GM18498 (cell line): ENCODE measurements around the gene VPS9D1.
A peak's percentile ranks its signal among the peaks of the same experiment; 100 is the strongest.

Experiments
- ATAC-seq: cut with Tn5 transposase; IDR thresholded peaks from one replicate; pipeline ENCODE4 v1.9.1; 2021; ENCODE audit warnings: mild to moderate bottlenecking, moderate library complexity; ENCODE audit not compliant: unreplicated experiment

Gene VPS9D1

DNA sequence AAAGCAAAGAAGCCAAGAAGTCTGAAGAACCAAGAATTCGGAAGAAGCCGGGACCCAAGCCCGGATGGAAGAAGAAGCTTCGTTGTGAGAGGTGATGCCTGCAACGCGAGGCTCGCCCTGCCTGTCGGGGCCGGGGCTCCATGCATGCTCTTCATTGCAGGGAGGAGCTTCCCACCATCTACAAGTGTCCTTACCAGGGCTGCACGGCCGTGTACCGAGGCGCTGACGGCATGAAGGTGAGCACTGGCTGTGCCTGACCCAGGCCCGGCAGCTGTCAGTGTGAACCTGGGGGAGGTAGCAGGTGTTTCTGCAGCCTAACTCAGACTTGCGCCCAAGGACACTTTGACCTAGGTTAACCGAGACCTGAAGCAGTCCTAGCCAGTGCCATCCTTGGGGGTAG, 12.6 kb upstream of the VPS9D1 start:
- ATAC-seq, result no peak

DNA sequence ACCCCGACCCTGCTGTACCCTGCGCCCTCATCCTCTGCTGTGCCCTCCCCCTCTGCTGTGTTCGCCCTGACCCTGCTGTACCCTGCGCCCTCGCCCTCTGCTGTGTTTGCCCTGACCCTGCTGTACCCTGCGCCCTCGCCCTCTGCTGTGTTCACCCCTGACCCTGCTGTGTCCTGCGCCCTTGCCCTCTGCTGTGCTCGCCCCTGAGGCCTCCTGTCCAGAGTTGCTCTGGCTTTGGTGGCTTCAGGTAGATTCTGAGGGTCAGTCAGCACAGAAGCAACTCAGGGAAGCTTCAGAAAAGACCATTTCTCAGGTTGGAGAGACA, 12.2 kb upstream of the VPS9D1 start:
- ATAC-seq, result no peak

DNA sequence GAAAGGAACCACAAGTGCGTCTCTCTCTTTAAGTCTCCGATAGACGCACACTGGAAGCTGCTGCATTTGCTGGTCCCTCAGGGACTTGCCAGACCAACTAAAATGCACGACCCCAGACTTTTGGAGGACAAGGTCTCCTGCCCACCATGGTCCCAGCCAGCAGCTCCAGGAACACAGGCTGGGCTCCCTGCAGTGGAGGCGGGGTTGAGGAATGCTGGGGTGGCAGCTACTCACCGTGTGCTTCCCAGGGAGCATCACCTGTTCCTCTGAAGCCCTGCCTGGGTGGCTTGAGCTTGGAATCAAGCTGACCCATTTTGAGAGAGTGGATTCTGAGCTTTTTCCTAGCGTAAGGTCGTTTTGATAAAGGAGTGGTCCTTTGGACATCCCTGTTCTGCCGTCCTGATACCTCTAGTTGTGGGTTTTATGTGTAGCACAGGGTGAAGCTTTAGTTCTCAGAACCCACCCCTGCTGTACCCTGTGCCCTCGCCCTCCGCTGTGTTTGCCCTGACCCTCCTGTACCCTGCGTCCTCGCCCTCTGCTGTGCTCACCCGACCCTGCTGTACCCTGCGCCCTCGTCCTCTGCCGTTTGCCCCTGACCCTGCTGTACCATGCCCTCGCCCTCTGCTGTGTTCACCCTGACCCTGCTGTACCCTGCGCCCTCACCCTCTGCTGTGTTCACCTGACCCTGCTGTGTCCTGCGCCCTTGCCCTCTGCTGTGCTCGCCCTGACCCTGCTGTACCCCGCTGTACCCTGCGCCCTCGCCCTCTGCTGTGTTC, 11.6 kb upstream of the VPS9D1 start:
- no peak for ATAC-seq

DNA sequence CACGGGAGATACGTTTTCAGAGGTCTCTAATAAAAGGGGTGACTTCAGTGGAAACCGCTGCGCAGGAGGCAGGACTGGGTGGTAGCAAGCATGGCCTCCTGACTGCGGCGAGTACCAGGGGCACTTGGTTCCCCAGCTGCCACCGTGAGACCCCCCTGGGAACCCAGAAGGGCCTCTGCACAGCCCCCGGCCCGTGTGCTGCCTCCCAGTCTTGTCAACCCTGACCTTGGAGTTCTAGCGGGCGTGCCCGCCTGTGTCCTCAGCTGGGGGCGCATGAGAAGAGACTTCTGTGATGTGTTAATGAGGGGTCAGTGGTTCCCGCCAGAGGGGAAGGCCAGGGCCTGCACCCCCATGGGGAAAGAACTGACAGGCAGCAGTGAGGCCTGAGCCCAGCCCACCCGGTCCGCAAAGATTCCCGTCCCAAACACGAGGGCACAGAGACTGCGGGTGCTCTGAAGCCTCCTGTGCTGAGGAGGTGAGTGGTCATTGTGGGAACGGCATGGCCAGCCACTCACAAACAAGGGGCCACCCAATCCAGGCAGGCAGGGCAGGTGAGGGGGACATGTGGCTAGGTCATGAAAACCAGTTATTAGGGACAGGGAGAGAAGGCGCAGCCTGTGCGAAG, 10.0 kb upstream of the VPS9D1 start:
- ATAC-seq, result no peak

DNA sequence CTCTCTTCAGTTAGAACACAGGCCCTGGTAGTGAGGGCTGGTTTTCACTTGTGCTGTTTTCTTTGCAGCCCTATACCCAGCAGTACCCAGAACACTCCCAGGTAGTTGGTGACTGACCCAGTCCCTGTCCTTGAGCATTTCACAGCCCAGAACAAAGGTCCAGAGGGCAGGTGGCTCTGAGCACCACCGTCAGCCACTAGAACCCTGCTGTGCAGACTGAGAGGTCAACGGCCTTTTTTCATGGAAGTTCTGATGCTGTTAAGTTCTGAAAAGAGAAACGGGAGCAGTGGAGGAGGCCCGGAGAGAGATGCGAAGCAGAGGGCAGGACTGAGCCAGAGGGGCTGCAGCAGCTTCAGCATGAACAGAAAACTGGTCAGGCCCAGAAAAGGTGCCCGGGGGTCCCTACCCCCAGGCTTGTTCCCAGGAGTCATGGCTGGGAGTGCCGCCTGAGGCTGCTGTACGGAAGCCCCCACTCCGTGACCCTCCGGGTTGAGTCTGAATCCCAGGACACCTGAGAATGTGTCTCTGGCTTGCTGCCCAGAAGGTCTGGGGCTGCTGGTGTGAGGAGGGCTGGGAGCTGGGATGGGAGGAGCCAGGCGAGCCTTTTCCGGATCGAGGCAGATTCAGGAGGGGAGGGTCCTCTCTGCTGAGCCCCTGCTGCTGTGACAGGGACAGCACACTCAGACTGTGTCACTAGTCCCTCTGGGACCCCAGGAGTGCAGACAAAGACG, 9.3 kb upstream of the VPS9D1 start:
- ATAC-seq, result no peak

DNA sequence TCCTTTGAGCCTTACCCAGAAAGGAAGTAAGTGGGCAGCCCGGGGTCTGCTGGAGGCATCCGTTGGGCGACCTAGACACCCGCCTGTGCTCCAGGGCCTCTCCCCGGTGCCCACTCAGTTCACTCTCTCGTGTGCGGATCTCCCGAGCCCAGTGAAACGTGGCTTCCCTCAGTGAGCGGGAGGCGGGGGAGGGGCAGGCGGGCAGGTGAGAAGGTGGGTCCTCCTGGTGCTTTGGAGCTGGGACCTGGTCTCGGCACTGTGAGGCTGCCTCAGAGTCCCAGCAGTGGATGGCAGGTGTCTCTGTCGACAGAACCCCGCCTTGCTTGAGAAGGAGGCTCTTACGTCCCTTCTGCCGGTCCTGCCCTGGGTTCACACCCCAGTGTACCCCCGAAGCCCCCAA, 8.6 kb upstream of the VPS9D1 start:
- ATAC-seq, result no peak

DNA sequence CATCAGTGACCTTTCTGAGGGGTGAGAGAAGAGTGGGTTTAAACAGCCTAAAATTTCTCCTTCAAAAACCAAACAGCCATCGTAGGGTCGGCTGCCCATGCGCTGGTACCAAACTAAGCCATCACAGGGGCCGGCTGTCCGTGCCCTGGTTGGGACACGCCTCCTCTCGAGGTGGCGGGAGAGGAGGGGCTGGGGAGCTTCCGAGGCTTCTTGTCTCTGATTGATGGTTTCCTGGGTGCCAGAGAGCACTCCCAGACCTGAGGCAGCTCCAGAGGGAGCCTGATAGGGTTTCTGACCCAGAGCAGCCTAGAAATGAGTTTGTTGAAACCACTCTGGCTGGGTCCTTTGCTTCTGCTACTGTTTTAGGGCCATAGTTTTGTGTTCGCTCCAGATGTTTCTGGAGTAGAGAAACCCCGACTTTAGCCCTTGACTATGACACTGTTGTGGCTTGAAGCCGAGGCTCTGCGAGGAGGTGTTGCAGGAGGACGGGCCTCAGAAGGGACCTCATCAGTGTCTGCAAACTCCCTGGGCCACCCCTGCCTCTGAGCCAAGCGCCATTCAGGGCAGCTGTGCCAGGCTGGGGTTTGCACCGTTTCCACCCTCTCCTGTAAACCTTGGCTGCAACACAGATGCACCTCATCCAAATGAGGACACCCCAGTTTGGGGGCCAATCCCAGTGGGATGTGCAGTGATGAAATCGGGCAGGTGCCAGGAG, 6.9 kb upstream of the VPS9D1 start:
- ATAC-seq, result no peak

DNA sequence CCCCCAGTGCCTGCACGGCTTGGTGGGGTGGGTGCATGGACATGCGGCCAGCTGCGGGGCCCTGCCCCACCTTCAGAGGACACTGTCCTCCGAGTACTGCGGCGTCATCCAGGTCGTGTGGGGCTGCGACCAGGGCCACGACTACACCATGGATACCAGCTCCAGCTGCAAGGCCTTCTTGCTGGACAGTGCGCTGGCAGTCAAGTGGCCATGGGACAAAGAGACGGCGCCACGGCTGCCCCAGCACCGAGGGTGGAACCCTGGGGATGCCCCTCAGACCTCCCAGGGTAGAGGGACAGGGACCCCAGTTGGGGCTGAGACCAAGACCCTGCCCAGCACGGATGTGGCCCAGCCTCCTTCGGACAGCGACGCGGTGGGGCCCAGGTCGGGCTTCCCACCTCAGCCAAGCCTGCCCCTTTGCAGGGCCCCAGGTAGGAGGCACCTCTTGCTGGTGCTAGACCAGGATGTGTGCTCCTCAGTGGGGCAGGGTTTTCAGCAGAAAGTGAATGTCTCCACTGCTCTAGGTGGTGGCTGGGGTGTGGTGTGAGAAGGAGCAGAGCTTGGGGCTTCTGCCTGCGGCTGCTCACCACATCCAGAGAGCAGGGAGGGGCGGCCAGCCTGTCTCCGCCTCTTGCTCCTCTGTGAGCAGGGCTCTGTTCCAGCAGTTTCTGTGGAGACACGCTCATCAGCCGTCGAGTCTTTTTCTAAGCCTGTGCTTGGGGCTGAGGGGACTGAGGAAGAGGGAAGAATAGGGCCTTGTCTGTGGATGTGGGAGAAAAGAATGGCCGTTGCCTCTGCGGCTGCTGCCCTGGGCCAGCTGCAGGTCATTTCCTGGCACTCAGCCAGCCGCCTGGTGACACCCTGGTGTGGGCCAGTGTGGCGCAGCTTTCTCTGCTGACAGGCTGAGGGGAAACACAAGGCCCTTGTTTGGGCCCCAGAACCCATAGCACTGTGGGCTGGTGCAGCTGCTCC, 2.9 kb upstream of the VPS9D1 start:
- ATAC-seq, result no peak

DNA sequence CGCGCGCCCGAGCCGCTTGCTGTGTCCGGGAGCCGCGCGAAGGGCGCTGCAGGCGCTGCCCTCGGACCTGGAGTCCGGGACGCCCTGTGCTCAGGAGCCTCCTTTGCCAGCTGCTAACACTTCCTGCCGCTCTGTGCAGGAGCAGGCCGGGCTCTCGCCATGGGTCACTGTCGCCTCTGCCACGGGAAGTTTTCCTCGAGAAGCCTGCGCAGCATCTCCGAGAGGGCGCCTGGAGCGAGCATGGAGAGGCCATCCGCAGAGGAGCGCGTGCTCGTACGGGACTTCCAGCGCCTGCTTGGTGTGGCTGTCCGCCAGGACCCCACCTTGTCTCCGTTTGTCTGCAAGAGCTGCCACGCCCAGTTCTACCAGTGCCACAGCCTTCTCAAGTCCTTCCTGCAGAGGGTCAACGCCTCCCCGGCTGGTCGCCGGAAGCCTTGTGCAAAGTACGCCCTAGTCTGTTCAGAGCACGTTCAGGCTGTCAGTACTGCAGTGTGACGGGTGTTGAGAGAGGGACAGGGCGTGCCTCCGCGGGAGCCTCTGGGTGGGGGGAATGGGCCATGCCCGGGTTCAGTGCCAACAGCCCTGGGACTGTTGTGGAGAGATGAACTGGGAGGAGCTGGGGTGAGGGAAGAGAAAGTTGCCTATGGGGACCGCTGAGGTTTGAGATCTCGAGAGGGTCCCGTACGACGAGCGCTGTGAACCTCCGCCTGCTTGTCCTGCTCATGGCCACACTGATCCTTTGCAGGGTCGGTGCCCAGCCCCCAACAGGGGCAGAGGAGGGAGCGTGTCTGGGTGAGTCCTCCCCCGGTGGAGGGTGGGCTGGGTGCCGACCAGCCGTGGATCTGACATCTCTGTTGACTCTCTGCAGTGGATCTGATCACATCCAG, 1.9 kb upstream of the VPS9D1 start:
- peak; percentile 16 for ATAC-seq

DNA sequence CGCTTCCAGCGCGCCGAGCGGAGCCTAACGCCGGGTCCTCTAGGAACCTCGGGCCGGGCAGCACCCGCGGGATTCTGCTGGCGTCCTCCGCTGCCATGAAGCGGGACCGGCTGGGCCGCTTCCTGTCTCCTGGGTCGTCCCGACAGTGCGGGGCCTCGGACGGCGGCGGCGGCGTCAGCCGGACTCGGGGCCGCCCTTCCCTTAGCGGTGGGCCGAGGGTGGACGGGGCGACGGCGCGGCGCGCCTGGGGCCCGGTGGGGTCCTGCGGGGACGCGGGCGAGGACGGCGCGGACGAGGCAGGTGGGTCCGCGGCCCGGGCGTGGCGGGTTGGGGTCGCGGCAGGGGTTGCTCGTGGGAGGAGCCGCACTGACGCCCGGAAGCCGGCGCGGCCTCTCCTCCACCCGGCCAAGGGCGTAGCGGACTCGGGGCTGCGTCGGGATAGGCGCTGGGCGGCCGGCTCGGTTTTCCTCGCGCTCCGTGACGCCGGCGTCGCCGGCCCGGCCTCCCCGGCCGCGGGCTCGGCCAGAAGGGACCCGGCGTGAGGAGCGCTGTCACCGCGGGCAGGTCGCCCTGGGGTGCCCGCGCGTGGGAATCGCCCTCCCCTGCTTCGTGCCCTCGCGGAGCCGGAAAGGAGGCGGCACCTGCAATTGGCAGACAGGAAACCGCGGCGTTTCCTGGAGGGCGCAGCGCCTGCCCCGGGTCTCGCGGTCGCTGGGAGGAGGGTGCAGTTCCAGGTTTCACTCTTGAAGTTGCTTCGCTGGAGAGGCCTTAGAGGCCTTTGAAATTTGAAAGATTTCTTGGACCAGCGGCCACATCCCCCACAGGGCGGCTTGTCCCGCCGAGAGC, 1.1 kb upstream of the VPS9D1 start:
- ATAC-seq, result peak; percentile 40

DNA sequence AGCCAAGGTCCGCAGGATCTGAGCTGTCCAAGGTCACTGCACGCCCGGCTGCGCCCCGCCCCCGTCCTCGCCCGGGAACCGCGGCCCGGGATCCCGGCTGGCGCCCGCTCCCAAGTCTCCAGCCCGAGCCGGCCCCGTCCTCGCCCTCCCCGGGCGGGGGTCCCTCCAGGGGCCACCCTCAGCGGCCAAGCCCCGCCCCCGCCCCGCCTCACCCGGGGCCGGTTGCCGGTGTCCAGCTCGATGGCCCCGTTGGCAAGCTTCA, 216 bp downstream of the VPS9D1 start:
- ATAC-seq, result peak; percentile 32

DNA sequence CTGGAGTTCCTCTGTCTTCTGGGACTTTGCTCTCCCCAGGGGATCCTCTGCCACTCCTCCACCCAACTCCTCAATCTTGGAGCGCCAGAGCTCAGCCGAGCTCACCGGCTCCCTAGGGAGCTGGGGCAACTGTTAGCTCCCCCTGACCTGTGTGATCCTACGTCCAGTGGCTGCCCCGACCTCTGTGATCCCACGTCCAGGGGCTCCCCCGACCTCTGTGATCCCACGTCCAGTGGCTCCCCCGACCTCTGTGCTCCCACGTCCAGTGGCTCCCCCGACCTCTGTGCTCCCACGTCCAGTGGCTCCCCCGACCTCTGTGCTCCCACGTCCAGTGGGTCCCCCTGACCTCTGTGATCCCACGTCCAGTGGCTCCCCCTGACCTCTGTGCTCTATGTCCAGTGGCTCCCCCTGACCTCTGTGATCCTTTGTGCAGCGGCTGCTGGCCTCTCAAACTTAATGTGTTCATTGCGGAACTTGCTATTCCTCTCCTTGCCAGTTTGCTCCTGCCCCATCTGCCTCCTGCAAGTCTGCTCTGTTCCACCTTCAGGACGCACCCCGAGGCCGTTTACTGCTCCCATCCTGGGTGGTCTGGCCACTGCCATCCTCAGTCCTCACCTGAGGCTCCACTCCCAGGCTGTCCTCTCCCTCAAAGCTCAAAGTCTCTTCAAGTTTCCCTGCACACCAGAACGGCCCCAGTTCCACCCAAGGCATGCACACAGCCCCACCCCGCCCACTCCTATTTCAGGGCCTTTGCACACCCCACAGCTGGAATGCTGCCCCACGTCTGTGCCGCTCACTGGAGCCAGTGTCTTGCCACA, 2.8 kb downstream of the VPS9D1 start:
- ATAC-seq, result no peak

DNA sequence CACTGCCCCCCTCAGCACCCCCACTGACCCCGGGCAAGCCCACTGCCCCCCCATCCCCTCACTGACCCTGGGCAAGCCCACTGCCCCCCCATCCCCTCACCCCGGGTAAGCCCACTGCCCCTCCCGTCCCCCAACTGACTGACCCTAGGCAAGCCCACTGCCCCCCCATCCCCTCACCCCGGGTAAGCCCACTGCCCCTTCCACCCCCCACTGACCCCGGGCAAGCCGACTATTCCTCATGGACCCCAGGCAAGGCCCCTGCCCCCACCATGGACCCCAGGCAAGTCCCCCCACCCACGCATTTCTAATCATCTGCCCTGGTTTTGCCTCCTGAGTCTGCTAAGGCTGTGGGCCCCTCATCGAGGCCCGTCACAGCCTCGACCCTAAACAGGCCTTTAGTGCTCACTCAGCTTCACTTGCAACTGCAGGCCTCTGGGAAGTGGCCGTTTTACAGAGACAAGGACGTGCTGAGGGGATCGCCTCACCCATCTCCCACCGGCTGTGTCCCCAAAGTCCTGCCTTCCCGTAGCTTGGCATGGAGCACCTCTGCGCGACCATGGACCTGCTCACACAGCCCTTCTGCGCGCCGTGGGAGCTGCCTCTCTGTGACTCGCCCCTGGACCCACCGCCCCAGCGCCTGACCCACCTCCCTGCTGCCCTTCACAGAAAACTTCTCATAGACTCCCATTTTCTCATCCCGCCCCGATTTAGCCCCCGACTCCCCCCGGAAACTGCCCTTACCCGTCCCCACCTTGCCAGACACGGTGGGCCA, 3.6 kb downstream of the VPS9D1 start:
- ATAC-seq, result no peak

DNA sequence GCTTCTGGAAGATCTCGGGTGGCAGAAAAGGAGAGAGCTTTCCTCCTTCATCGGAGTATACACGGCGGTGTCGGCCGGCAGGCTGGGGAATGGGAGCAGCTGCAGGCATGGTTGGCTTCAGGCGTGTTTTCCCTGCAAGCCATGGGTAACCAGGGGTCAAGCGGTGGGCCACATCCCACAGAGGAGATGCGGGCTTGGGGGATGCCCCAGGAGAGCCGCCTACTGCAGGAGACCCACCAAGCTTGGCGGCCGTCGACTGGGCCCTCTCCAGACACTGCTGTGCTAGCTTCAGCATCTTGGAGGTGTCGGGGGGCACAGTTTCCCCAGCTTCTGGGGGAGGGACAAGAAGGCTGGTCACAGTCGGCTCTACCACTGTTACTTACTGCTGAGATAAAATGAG, 4.2 kb downstream of the VPS9D1 start:
- ATAC-seq, result no peak

DNA sequence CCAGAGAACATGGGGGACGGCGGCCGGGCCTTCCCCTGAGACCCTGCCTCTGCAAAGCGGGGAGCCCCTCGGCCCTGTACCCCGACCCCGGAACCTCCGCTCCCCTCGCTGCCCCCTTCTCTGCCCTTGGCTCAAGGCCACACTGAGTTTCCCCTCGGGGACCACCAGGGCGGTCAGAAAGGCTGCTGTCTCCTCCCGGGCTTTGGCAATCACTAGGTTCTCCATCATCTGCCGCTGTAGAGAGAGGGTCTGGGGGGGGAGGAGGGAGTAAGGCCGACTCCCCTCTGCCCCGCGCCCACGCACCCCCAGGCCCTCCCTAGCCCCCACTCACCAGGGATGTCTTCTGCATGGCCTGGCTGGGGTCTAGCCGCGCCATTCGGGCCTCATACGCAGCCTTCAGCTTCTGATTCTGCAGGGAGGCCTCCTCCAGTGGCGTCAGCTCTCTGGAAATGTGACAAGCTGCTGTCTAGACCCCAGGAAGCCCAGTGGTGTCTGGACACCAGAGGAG, 8.4 kb downstream of the VPS9D1 start:
- no peak for ATAC-seq

DNA sequence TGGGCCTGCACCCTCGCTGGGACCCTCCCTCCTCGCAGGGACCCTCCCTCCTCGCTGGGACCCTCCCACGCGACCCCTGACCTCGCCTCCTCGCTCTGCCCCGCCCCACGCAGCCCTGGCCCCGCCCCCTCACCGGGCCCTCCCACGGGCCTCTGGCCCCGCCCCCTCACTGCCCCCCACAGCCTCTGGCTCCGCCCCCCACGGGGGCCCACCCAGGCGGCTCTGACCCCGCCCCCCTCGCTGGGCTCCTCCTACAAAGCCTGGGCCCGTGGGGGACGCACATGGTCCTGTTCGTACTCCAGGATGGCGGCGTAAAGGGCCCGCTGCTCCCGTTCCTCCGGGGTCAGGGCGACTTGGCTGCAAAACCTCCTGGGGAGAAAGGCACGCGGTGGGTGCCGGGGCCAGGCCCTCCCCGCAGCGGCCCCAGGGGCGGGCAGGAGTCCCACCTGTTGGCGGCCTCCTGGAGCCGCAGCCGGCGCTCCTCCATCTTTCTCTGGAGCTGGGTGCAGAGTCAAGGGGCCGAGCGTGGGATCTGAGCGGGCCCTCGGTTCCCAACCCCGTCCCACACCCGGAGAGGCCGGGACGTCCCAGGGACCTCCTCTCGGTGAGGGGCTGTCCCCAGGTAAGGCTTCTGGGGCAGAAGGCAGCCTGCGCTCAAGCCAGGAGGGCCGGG, 9.0 kb downstream of the VPS9D1 start:
- ATAC-seq, result no peak
